Neural progenitor cell (in vitro differentiated cells): ENCODE measurements around the gene FARP1.

ENCODE experiments used
- EZH2 ChIP-seq: fragments of 200-600 bp; sonication (generic); IDR thresholded peaks from 2 replicates; pipeline ENCODE4 v1.6.1; 2017; ENCODE audit warnings: antibody characterized with exemption, mild to moderate bottlenecking, moderate library complexity
- TF ChIP-seq, protein P1 (sequence below): fragments of 200-600 bp; sonication (generic); IDR thresholded peaks from 2 replicates; pipeline ENCODE4 v1.5.1; 2017; ENCODE audit warnings: antibody characterized with exemption, mild to moderate bottlenecking

GRCh38 chr13:98228661-98229341, 85.9 kb downstream of the FARP1 start:
- TF ChIP-seq, protein P1, sequence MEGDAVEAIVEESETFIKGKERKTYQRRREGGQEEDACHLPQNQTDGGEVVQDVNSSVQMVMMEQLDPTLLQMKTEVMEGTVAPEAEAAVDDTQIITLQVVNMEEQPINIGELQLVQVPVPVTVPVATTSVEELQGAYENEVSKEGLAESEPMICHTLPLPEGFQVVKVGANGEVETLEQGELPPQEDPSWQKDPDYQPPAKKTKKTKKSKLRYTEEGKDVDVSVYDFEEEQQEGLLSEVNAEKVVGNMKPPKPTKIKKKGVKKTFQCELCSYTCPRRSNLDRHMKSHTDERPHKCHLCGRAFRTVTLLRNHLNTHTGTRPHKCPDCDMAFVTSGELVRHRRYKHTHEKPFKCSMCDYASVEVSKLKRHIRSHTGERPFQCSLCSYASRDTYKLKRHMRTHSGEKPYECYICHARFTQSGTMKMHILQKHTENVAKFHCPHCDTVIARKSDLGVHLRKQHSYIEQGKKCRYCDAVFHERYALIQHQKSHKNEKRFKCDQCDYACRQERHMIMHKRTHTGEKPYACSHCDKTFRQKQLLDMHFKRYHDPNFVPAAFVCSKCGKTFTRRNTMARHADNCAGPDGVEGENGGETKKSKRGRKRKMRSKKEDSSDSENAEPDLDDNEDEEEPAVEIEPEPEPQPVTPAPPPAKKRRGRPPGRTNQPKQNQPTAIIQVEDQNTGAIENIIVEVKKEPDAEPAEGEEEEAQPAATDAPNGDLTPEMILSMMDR = no peak
- TF ChIP-seq EZH2 = no peak
